GM19025 (cell line): ENCODE results near the gene BEX5.
"Not testable (repeated sequence)": the region's sequence is repeated elsewhere in the genome, so short reads cannot be mapped to it uniquely, and the experiment has no call there.

ENCODE experiments used
- ATAC-seq: cut with Tn5 transposase; IDR thresholded peaks from one replicate; pipeline ENCODE4 v1.9.1; 2021; ENCODE audit warnings: mild to moderate bottlenecking, low read depth, moderate library complexity; ENCODE audit not compliant: unreplicated experiment

The BEX5 gene

DNA sequence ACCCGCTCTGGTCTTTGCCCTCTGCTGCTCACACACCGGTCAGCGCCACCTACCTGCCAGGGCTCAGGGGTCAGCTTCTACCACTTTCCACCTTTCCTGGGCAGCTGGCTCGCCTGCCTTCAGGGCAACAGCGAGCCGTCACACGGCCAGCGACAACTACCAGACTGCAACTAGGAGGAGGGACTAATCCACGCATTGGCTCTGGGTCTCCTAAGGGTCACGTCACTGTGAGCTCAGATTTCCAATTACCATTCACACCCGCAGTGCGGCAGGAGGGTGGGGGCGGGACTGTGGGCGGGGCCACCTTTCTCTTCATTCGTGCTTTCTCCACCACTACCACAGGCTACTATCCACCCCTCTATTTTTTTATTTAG, at the start of gene BEX5:
TSS of gene BEX5 (minus strand) at position 172 of the 374 bp plus-strand sequence. CDS start 1,712 bp downstream, outside the sequence.
- peak; percentile 95 for ATAC-seq

DNA sequence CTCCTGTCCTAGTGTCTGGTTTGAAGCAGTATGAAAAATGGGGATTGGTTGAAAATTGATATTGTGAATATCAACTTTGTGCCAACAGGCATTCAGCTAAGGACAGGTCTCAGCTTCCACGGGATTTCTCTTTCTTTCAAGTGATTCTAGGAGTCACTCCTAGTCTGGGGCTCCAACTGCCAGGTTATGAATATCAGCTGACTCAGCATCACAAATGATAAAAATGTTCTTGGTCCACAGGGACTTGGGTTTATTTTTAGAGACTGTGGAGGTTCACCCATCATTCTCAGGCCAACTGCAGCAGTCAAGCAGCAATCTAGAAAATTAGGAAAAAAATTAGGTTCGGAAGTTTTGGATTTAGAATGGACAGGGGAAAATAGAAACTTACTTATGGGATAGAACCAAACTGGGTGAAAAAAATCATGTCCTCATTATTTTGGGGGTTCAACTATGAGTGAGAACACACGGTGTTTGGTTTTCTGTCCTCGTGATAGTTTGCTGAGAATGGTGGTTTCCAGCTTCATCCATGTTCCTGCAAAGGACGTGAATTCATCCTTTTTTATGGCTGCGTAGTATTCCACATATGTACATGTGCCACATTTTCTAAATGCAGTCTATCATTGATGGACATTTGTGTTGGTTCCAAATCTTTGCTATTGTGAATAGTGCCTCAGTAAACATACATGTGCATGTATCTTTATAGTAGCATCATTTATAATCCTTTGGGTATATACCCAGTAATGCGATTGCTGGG, 30.4 kb upstream of the BEX5 start:
- no peak for ATAC-seq

GRCh38 chrX:102154900-102155805, 624 bp downstream of the BEX5 start:
- peak; percentile 35 for ATAC-seq

DNA sequence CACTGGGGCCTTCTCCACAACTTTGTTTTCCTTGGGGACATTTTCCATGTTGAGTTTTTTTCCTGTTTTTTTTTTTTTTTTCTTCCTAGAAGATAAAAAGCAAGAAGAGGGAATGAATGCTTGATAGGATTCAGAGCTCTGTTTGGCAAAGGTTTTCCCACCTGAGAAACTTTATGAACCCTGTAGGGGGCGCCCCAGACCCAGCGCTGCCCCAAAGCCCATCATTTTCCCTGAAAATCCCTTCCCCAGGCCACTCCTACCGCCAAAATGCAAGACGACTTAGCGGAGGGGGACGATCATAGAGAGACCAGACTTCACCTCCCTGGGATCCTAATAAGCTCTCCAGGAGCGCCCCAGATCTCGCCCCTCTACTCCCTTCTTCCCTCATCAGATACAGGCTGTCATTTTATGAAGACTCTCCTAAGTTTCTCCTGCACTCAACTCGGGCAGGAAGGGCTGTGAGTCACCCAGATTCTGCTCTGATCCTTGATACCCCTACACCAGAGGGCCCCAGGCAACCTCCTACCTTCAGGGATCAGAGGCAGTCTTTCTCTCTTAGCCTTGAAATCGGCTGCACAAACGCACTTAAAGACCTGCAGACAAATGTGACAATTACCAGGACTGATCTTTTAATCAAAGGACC, 1.4 kb downstream of the BEX5 start:
- no peak for ATAC-seq

DNA sequence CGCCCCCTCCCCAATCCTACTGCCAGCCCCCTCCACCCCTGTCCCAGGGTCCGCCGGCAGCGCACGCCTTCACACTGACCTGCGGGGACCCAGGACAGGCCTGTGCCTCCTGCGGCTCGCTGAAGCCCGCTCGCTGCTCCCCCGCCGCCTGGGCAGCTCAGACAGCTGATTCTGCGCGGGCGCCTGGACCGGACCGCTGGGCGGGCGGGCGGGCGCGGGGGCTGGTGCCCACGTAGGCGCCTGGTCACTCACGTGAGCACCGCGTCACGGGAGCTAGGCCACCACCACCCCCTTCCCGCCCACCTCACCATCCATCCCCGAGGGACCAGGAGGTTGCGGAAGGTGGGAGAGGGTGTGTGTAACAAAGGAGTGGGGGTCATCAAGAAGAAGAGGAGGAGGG, 13.5 kb downstream of the BEX5 start, which contains the start of gene TCEAL6:
TSS of gene TCEAL6 (minus strand) at position 208 of the 400 bp plus-strand sequence.
- not testable (repeated sequence) for ATAC-seq

GRCh38 chrX:102141631-102142030, 14.1 kb downstream of the BEX5 start:
- ATAC-seq: not testable (repeated sequence)

DNA sequence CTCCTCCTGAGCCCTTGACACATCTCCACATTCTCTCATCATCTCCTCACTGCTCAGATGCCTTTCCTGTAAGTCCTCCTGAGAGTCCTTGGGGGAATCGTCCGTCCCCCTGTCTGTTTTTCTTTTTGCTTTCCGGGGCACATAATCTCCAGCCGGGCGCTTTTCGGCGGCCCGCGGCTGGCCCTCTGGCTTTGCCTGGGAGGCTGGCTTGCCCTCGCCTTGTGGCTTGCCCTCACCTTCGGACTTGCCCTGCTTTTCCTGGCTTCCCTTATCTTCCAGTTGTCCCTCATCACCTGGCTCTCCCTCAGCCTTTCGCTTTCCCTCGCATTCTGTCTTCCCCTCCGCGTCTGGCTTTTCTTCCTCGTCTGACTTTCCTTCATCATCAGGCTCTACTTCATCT, 14.9 kb downstream of the BEX5 start:
- not testable (repeated sequence) for ATAC-seq

DNA sequence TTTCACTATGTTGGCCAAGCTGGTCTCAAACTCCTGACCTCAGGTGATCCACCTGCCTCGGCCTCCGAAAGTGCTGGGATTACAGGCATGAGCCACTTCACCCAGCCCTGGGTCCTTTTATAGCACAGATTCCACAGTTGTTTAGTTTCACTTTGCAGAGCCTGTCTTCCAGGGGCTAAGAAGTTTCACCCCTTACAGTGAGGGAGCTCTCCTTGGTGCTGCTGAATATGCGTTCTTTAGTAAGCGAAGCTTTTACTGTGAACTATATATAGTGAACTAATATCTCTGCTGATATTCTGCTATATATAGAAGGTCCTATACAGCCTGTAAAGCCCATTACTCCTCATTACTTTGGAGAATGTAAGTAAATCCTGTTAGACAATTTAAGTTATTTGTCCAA, 17.7 kb downstream of the BEX5 start:
- ATAC-seq: no peak

DNA sequence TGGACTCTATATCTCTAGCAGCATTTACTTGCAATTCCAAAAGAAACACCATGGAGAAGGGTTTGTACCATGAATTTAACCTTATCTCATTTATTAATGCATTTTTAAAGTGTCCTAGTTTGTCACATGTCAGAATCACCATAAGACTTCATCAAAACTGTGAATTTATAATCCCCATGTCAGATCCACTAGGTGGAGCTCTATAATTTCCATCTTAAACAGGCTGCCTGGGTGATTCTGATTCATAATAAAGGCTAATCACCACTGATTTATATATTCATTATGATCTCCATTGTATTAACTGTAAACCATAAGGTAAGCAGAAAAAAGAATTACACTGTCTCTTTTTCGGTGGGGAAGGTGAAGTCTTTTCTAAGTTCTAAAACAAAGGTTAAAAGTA, 26.3 kb downstream of the BEX5 start:
- no peak for ATAC-seq

DNA sequence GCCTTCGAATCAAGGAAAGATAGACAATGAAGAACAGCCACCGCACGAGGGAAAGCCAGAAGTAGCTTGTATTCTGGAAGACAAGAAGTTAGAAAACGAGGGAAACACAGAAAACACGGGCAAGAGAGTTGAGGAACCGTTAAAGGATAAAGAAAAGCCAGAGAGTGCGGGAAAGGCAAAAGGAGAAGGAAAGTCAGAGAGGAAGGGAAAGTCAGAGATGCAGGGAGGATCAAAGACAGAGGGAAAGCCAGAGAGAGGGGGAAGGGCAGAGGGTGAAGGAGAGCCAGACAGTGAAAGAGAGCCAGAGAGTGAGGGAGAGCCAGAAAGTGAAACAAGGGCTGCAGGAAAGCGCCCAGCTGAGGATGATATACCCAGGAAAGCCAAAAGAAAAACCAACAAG, 28.9 kb downstream of the BEX5 start:
- no peak for ATAC-seq

DNA sequence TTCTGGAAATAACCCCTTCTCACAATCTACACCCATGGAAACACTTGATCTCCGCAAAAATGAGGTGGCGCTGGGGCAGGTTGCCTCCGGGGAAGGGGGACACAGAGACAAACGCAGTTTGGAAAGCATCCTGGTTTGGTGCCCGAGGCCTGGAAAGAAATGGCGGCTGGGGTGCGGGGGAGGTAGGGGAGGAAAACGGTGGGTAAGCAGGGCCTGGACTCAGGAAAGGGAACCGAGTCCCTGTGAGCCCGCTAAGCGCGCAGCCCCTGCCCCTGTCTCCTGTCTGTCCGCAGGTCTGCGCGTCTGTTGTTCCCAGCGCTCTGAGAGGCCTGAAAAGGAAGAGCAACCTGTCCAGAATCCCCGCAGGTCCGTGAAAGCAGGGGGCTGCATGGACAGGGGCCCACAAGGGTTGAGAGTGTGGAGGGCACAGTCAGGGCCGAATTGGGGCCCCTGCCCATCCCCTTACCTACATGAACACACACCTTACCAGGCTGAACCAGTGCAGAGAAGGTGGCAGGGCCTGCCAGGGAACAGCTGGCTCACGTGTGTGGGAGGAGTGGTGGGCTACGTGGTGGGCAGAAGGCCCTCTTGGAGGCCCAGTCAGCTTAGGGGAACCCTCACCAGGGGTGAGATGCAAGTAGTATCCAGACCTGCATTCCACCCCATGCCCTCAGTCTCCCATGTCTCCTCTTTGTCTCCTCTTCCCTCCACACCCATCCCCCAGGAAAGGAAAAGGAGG, 29.5 kb downstream of the BEX5 start:
- ATAC-seq: not testable (repeated sequence)

DNA sequence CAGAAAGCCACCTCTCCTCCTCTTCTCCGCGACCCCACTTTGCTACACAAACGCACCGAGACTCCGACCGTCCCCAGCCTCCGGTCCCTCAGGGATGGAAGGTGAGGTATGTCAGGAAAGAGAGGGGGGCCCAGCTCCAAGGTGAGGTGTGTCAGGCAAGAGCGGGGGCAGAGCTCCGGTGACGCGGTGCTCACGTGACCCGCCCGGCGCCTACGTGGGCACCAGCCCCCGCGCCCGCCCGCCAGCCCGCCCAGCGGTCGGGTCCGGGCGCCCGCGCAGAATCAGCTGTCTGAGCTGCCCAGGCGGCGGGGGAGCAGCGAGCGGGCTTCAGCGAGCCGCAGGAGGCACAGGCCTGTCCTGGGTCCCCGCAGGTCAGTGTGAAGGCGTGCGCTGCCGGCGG, 30.3 kb downstream of the BEX5 start, which contains the start of gene TCEAL2:
TSS of gene TCEAL2 (plus strand) at position 244 of the 400 bp plus-strand sequence. CDS start 1,152 bp downstream, outside the sequence.
- not testable (repeated sequence) for ATAC-seq

DNA sequence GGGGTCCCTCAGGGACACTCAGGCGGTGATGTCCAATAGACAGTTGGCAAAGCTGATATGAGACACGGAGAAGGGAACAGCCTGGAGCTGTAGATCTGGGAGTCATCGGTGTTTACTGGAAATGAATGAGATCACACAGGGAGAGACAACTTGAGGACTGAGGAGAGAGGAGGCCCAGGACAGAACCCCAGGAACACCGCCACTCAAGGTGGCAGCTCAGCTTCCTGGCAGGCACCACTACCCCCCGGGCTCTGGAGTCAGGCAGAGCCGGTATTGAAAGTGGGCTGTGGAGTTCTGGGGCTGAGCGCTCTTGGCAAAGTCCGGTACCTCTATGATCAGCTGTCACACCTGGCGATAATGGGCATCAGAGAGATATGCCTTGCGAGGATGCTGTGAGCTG, 30.8 kb downstream of the BEX5 start:
- not testable (repeated sequence) for ATAC-seq

GRCh38 chrX:102115748-102116147, 40.0 kb downstream of the BEX5 start:
- ATAC-seq: no peak

GRCh38 chrX:102113367-102113766, 42.4 kb downstream of the BEX5 start:
- ATAC-seq: no peak
